HepG2 (cell line): ENCODE results near the gene SDC4. TPM values are rescaled to one million over a fixed set of nuclear protein-coding genes. Genes with fewer than 3 reads are reported as not detected.
A peak's percentile ranks its signal among the peaks of the same experiment; 100 is the strongest.

Source experiments
- ATF6 ChIP-seq: sonication (generic); formaldehyde crosslinking; conservative IDR thresholded peaks from 2 replicates; pipeline ENCODE4 v1.4.0; 2020; ENCODE audit warnings: missing genetic modification reagents
- BCL6 ChIP-seq: IDR thresholded peaks from 2 replicates; pipeline ENCODE4 v1.6.1; 2016; ENCODE audit warnings: missing genetic modification reagents, missing compliant biosample characterization
- GLI4 ChIP-seq: sonication (generic); formaldehyde crosslinking; IDR thresholded peaks from 2 replicates; pipeline ENCODE4 v1.5.1; 2020; ENCODE audit warnings: missing genetic modification reagents, mild to moderate bottlenecking, moderate library complexity, borderline replicate concordance
- HOXA9 ChIP-seq: sonication (generic); formaldehyde crosslinking; IDR thresholded peaks from 2 replicates; pipeline ENCODE4 v1.8.1; 2022; ENCODE audit warnings: missing genetic modification reagents, mild to moderate bottlenecking, moderate library complexity, borderline replicate concordance
- JUN ChIP-seq: sonication (generic); formaldehyde crosslinking; IDR thresholded peaks from 2 replicates; pipeline ENCODE4 v1.4.0; 2020; ENCODE audit warnings: mild to moderate bottlenecking, missing genetic modification reagents
- PPARG ChIP-seq: conservative IDR thresholded peaks from 2 replicates; pipeline ENCODE4 v1.6.1; 2016; ENCODE audit warnings: missing biosample characterization, missing genetic modification reagents
- SMAD1 ChIP-seq: sonication (generic); formaldehyde crosslinking; IDR thresholded peaks from 2 replicates; pipeline ENCODE4 v1.4.0; 2020; ENCODE audit warnings: missing genetic modification reagents, low read depth, mild to moderate bottlenecking, borderline replicate concordance
- TSC22D2 ChIP-seq: sonication (generic); formaldehyde crosslinking; IDR thresholded peaks from 2 replicates; pipeline ENCODE4 v1.5.1; 2020; ENCODE audit warnings: missing genetic modification reagents, mild to moderate bottlenecking, borderline replicate concordance
- ZBTB25 ChIP-seq: IDR thresholded peaks from 2 replicates; pipeline ENCODE4 v1.6.1; 2018; ENCODE audit warnings: missing genetic modification reagents
- ZFX ChIP-seq: sonication (generic); formaldehyde crosslinking; IDR thresholded peaks from 2 replicates; pipeline ENCODE4 v1.4.0; 2020; ENCODE audit warnings: mild to moderate bottlenecking, low read depth, missing genetic modification reagents, moderate library complexity
- ZIK1 ChIP-seq: sonication (generic); formaldehyde crosslinking; IDR thresholded peaks from 2 replicates; pipeline ENCODE4 v1.5.0; 2020; ENCODE audit warnings: mild to moderate bottlenecking, low read depth, missing genetic modification reagents, borderline replicate concordance
- ZMYM2 ChIP-seq: sonication (generic); formaldehyde crosslinking; IDR thresholded peaks from 2 replicates; pipeline ENCODE4 v1.8.0; 2022; ENCODE audit warnings: mild to moderate bottlenecking, missing genetic modification reagents
- ZNF10 ChIP-seq: sonication (generic); formaldehyde crosslinking; IDR thresholded peaks from 2 replicates; pipeline ENCODE4 v1.4.0; 2020; ENCODE audit warnings: mild to moderate bottlenecking, low read depth, missing genetic modification reagents, borderline replicate concordance
- ZNF766 ChIP-seq: sonication (generic); formaldehyde crosslinking; IDR thresholded peaks from 2 replicates; pipeline ENCODE4 v1.5.0; 2020; ENCODE audit warnings: missing genetic modification reagents, borderline replicate concordance
- polyA plus RNA-seq, 8 experiments: library from polyadenylated mRNA; depleted of rRNA in 3 of 8; stranded (reverse) in 7 of 8; unstranded in 1 of 8; fragments of >200 nt; fragmentation: Illumina TruSeq in 4 of 8; extraction: Trizol in 4 of 8; gene quantifications; 2 replicates each; pipeline versions ENCODE4 v1.2.1 to v1.2.3, GENCODE V29; 2011 to 2016; ENCODE audit warnings: low read depth in 4 of 8, missing spikeins in 1 of 8, mixed read lengths in 1 of 8; ENCODE audit not compliant: insufficient read depth in 1 of 8
- total RNA-seq, 5 experiments: library from RNA; depleted of rRNA; stranded (reverse); fragments of >200 nt; fragmentation: Illumina TruSeq; extraction: Trizol; gene quantifications; 2 replicates each; pipeline ENCODE4 v1.2.3, GENCODE V29; 2016; ENCODE audit warnings: low read depth in 1 of 5
- TF ChIP-seq, protein P1 (sequence below), 2 experiments: sonication (generic) in 1 of 2; formaldehyde crosslinking in 1 of 2; IDR thresholded peaks; 2 replicates each; pipeline versions ENCODE4 v1.4.0 to v1.6.1; 2018 to 2020; ENCODE audit warnings: missing genetic modification reagents in 2 of 2, borderline replicate concordance in 1 of 2, low read depth in 1 of 2, mild to moderate bottlenecking in 1 of 2, missing biosample characterization in 1 of 2
- TF ChIP-seq, protein P2 (sequence below), 2 experiments: sonication (generic) in 1 of 2; formaldehyde crosslinking in 1 of 2; IDR thresholded peaks; 2 replicates each; pipeline versions ENCODE4 v1.5.1 to v1.6.1; 2011 to 2020; ENCODE audit warnings: borderline replicate concordance in 1 of 2, low read depth in 1 of 2, low read length in 1 of 2, mild to moderate bottlenecking in 1 of 2, missing genetic modification reagents in 1 of 2, moderate library complexity in 1 of 2
- TF ChIP-seq, protein P3 (sequence below): IDR thresholded peaks from 2 replicates; pipeline ENCODE4 v1.6.1; 2016; ENCODE audit warnings: control low read depth
- TF ChIP-seq, protein P4 (sequence below): sonication (generic); formaldehyde crosslinking; IDR thresholded peaks from 2 replicates; pipeline ENCODE4 v1.8.0; 2022; ENCODE audit warnings: missing genetic modification reagents, mild to moderate bottlenecking, inconsistent platforms, borderline replicate concordance

SDC4 gene
- total and polyA plus RNA-seq, 2 of the 13 experiments (the other 11 are each of a cell fraction or from before 2014, with no cell fraction given) = 49.0 to 65.1 TPM

DNA sequence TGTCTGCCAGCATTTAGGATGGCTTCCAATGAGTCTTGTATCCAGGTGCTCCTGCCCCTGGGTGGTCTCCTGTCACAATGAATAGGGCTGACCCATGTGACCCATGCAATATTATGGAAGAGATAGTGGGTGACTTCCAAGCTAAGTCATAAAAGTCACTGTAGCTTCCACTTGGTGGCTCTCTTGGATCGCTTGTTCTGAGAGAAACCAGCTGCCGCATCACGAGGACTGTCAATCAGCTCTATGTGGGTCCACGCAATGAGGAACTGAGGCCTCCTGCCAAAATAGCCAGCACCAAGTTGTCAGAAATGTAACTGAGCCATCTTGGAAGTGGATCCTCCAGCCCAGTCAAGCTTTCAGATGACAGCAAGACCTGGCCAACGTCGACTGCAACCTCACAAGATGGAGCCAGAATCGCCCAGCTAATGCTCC lies 25.3 kb downstream of the SDC4 start (continued):
- TF ChIP-seq, protein P1, sequence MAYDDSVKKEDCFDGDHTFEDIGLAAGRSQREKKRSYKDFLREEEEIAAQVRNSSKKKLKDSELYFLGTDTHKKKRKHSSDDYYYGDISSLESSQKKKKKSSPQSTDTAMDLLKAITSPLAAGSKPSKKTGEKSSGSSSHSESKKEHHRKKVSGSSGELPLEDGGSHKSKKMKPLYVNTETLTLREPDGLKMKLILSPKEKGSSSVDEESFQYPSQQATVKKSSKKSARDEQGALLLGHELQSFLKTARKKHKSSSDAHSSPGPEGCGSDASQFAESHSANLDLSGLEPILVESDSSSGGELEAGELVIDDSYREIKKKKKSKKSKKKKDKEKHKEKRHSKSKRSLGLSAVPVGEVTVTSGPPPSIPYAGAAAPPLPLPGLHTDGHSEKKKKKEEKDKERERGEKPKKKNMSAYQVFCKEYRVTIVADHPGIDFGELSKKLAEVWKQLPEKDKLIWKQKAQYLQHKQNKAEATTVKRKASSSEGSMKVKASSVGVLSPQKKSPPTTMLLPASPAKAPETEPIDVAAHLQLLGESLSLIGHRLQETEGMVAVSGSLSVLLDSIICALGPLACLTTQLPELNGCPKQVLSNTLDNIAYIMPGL (CRISPR knock-in tag; IDR thresholded peaks at IDR 0.05; ENCODE audit: borderline replicate concordance in 1 of 2, low read depth in 1 of 2) = peak; percentile 67 to 88
- 0 out of 2 replicates have a peak, but pooled peaks have one; percentile 64 for TF ChIP-seq ZNF766 (CRISPR knock-in tag)
- TF ChIP-seq GLI4 = no peak
- TF ChIP-seq BCL6 (CRISPR knock-in tag) = peak; percentile 46; the same call in 1 of the 2 replicates
- TF ChIP-seq ZMYM2 (CRISPR knock-in tag) = no peak
- peak; percentile 19; the same call in 1 of the 2 replicates for TF ChIP-seq ZFX
- no peak for TF ChIP-seq ATF6 (CRISPR knock-in tag)
- TF ChIP-seq, protein P2, sequence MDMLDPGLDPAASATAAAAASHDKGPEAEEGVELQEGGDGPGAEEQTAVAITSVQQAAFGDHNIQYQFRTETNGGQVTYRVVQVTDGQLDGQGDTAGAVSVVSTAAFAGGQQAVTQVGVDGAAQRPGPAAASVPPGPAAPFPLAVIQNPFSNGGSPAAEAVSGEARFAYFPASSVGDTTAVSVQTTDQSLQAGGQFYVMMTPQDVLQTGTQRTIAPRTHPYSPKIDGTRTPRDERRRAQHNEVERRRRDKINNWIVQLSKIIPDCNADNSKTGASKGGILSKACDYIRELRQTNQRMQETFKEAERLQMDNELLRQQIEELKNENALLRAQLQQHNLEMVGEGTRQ (IDR thresholded peaks at IDR 0.05; ENCODE audit: low read depth, low read length) = peak; percentile 62
- TF ChIP-seq, protein P2 (CRISPR knock-in tag; IDR thresholded peaks at IDR 0.05; ENCODE audit: borderline replicate concordance) = no peak; the same call in 1 of the 2 replicates
- TF ChIP-seq TSC22D2 = 0 out of 2 replicates have a peak, but pooled peaks have one; percentile 73
- TF ChIP-seq, protein P3, sequence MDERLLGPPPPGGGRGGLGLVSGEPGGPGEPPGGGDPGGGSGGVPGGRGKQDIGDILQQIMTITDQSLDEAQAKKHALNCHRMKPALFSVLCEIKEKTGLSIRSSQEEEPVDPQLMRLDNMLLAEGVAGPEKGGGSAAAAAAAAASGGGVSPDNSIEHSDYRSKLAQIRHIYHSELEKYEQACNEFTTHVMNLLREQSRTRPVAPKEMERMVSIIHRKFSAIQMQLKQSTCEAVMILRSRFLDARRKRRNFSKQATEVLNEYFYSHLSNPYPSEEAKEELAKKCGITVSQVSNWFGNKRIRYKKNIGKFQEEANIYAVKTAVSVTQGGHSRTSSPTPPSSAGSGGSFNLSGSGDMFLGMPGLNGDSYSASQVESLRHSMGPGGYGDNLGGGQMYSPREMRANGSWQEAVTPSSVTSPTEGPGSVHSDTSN (CRISPR knock-in tag) = peak; percentile 86
- peak; percentile 64; the same call in 1 of the 2 replicates for TF ChIP-seq ZBTB25 (CRISPR knock-in tag)
- TF ChIP-seq PPARG (CRISPR knock-in tag) = 0 out of 2 replicates have a peak, but pooled peaks have one; percentile 22
- 0 out of 2 replicates have a peak, but pooled peaks have one; percentile 25 for TF ChIP-seq SMAD1
- TF ChIP-seq, protein P4, sequence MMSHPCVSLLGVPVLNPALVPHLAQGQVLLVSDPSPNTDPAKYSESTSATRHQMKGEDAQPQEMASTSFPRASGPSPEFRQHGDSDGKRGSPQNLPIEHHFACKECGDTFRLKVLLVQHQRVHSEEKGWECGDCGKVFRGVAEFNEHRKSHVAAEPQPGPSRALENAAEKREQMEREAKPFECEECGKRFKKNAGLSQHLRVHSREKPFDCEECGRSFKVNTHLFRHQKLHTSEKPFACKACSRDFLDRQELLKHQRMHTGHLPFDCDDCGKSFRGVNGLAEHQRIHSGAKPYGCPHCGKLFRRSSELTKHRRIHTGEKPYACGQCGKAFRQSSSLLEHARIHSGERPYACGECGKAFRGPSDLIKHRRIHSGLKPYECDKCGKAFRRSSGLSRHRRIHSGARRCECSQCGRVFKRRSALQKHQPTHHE = no peak
- TF ChIP-seq ZNF10 (CRISPR knock-in tag) = no peak
- no peak for TF ChIP-seq HOXA9 (CRISPR knock-in tag)
- no peak for TF ChIP-seq JUN
- 0 out of 2 replicates have a peak, but pooled peaks have one; percentile 63 for TF ChIP-seq ZIK1 (CRISPR knock-in tag)
